Body of pancreas (tissue), 4 donors: ENCODE measurements around the gene CCDC127.

Experiments
- CTCF ChIP-seq, 7 experiments: fragments of 450-650 bp in 4 of 7; fragments of 200-600 bp in 3 of 7; sonication (generic) in 3 of 7; IDR thresholded peaks; one replicate each; pipeline ENCODE4 v1.5.1; 2016 to 2019; ENCODE audit warnings: antibody characterized with exemption in 7 of 7
- POLR2A ChIP-seq, 3 donors: fragments of 450-650 bp; IDR thresholded peaks; one replicate each; pipeline ENCODE4 v1.6.1; 2016; ENCODE audit warnings: antibody characterized with exemption in 3 of 3, mild to moderate bottlenecking in 2 of 3

GRCh38 chr5:201672-202071, 16.3 kb downstream of the CCDC127 start:
- TF ChIP-seq CTCF (IDR thresholded peaks at IDR 0.05) = no peak
- TF ChIP-seq POLR2A (IDR thresholded peaks at IDR 0.05) = no peak
